Muscle layer of duodenum (tissue), 2 donors: ENCODE measurements around the gene SLC25A12.
"Not testable (repeated sequence)": the region's sequence is repeated elsewhere in the genome, so short reads cannot be mapped to it uniquely, and the experiment has no call there.

Experiments used
- H3K27ac ChIP-seq: one replicate; pipeline ENCODE4 v1.7.0; 2013; ENCODE audit warnings: mild to moderate bottlenecking, low read length
- H3K27me3 ChIP-seq: one replicate; pipeline ENCODE4 v1.7.0; 2013; ENCODE audit warnings: low read depth, mild to moderate bottlenecking, control low read depth, low read length
- H3K36me3 ChIP-seq, 2 donors: one replicate each; pipeline ENCODE4 v1.7.0; 2013; ENCODE audit warnings: low read length in 2 of 2, control low read depth in 1 of 2, mild to moderate bottlenecking in 1 of 2; ENCODE audit not compliant: insufficient read depth in 2 of 2, control insufficient read depth in 1 of 2
- H3K4me1 ChIP-seq, 2 donors: one replicate each; pipeline ENCODE4 v1.7.0; 2013; ENCODE audit warnings: low read length in 2 of 2, mild to moderate bottlenecking in 2 of 2, control low read depth in 1 of 2, moderate library complexity in 1 of 2; ENCODE audit not compliant: insufficient read depth in 2 of 2, control insufficient read depth in 1 of 2
- H3K4me3 ChIP-seq, 2 donors: one replicate each; pipeline ENCODE4 v1.7.0; 2013; ENCODE audit warnings: low read length in 2 of 2, low read depth in 1 of 2, mild to moderate bottlenecking in 1 of 2
- H3K9me3 ChIP-seq, 2 donors: one replicate each; pipeline ENCODE4 v1.7.0; 2013; ENCODE audit warnings: low read length in 2 of 2, control low read depth in 1 of 2, mild to moderate bottlenecking in 1 of 2; ENCODE audit not compliant: control insufficient read depth in 1 of 2
- donor health status: healthy.

The SLC25A12 gene

DNA sequence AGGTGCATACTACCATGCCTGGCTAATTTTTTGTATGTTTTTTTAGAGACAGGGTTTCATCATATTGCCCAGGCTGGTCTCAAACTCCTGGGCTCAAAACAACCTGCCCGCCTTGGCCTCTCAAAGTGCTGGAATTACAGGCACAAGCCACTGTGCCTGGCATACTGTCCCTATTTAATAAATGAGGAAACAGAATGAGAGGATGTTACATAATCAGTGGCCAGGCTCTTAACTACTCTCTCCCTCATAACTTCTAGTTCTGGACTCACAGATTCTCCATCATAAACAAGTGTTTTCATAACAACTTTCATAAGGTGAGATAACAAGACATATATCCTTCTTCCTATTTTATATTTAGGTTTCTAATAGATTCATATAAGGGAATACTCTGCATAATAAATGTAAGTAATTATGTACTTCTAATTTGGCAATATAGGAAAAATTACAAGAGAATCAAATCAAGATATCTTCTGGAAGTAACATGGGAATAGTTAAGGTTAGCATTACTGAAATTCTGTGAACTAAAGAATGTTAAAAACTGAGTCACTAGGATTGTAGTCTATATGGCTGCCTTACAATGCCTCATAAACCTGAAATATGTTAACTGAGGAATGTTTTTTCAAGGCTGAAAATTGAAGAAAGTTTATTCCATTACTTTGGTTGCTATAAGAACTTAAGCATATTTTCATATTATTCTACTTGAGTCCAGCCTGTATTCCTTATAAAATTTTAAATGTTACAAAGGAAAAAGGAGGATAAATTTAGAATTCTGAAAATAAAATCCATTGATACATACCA lies 71.3 kb downstream of the SLC25A12 start:
- no peaks in the 10 kb centered on the region for H3K4me1 ChIP-seq
- no peaks in the 10 kb centered on the region for H3K9me3 ChIP-seq
- H3K27me3 ChIP-seq = no peaks in the 10 kb centered on the region
- H3K4me3 ChIP-seq = no peak overlapping the region
- peaks cover 7 to 21% of the 10 kb centered on the region in 2 donors for H3K36me3 ChIP-seq
- H3K27ac ChIP-seq = no peak overlapping the region

DNA sequence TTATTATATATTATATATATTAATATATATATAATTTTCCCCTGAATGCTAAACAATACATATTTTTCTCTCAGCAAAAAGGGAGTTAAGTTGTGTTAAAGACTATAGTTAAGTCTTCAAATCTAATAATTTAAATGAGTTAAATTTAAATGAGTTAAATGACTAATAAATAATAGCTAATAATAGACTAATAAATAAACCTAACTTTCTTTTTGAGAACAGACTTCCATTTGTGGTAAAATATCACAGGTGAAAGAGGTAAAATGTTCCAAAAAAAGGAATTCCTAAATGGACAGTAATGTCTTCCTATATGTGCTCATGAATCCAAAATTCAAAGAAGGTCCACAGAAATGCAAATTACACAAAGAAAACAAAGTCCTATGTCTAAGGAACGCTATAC lies 74.6 kb downstream of the SLC25A12 start:
- H3K4me3 ChIP-seq = no peak overlapping the region
- H3K27me3 ChIP-seq = no peaks in the 10 kb centered on the region
- no peaks in the 10 kb centered on the region for H3K4me1 ChIP-seq
- H3K36me3 ChIP-seq = peaks cover 6 to 15% of the 10 kb centered on the region in 2 donors
- H3K9me3 ChIP-seq = no peaks in the 10 kb centered on the region
- H3K27ac ChIP-seq = no peak overlapping the region

DNA sequence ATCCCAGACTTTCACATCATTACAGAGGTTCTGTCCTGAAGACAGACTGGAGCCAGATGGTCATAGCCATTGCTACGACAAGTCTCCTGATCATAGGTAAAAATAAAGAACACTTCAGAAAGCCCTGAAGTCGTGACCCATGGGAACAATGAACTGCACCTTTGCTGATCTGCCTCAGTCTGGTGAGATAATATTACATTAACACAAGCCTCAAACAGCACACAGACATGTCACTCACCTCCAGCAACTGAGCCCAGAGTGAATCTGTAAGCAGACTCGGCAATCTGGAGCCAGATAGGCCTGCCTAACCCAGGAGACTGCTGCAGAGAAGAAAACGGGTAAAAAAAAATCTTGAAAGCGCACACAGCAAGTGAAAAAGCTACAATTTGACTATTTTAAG lies 79.2 kb downstream of the SLC25A12 start:
- Histone ChIP-seq H3K27me3 (no peaks in the 10 kb centered on the region), H3K4me3 (no peak overlapping the region), H3K4me1 (peaks cover 0 to 11% of the 10 kb centered on the region in 2 donors), H3K9me3 (no peaks in the 10 kb centered on the region), H3K27ac (no peak overlapping the region), H3K36me3 (peaks cover 13 to 15% of the 10 kb centered on the region in 2 donors)

DNA sequence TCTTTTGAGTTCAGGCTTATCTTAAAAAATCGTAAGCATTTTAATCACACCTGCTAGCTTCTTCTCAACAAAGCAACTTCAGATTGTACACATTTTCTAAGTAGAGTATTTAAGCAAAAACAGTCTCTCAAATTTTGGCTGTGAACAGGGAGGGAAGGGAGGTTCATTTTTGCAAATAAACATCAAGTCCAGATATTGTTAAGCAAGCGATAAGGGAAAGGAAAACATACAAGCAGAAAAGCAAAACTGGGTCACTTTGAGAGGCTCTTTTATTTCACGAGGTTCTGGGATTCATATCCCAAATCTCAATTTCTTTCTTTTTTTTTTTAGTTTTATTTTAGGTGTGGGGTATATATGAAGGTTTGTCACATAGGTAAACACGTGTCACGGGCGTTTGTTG lies 79.9 kb downstream of the SLC25A12 start:
- H3K4me3 ChIP-seq = no peak overlapping the region
- no peaks in the 10 kb centered on the region for H3K27me3 ChIP-seq
- H3K9me3 ChIP-seq = no peaks in the 10 kb centered on the region
- H3K4me1 ChIP-seq = peaks cover 0 to 11% of the 10 kb centered on the region in 2 donors
- H3K27ac ChIP-seq = no peak overlapping the region
- peaks cover 13 to 15% of the 10 kb centered on the region in 2 donors for H3K36me3 ChIP-seq

DNA sequence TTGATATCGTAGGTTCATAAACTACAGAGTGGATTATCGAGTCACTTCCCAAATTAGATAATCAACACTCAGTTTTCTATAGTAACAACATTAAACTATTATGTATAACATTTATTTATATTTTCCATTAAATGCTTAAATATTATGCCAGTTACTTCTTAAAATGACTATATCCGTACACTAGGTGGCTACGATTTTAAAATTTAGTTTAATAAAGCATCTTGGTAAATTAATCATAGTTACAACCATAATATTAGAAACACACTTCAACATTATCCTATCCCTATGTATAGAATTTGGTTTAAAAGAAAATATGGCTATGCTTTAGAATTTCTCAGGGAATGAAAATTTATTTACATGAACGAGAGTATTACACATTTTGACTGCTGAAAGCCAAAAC lies 80.3 kb downstream of the SLC25A12 start:
- Histone ChIP-seq H3K4me1 (peaks cover 0 to 11% of the 10 kb centered on the region in 2 donors), H3K27ac (no peak overlapping the region), H3K9me3 (no peaks in the 10 kb centered on the region)

DNA sequence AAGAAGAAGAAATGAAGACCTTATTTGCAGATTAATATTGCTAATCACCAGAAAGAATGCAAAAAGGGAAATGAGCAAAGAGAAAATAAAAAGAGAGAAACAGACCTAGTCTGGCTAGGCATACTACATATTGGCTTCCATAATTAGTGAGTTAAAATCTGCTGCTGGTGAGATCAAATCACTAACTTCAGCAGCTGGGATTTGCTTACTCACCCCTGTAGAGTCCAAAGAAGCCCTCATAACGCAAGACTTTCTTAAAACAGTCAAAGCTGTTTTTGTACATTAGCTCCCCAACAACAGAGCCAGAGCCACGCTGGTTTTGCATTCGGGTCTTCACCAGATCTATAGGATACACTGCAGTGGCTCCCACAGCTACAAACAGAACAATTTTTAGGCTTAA lies 80.9 kb downstream of the SLC25A12 start:
- Histone ChIP-seq H3K36me3 (peaks cover 13 to 15% of the 10 kb centered on the region in 2 donors), H3K4me1 (peaks cover 0 to 11% of the 10 kb centered on the region in 2 donors), H3K27ac (no peak overlapping the region), H3K27me3 (no peaks in the 10 kb centered on the region), H3K9me3 (no peaks in the 10 kb centered on the region), H3K4me3 (no peak overlapping the region)

More for the DNA sequence above, 80.3 kb downstream of the SLC25A12 start:
- H3K27me3 ChIP-seq = no peaks in the 10 kb centered on the region
- H3K36me3 ChIP-seq = peaks cover 13 to 15% of the 10 kb centered on the region in 2 donors
- no peak overlapping the region for H3K4me3 ChIP-seq

DNA sequence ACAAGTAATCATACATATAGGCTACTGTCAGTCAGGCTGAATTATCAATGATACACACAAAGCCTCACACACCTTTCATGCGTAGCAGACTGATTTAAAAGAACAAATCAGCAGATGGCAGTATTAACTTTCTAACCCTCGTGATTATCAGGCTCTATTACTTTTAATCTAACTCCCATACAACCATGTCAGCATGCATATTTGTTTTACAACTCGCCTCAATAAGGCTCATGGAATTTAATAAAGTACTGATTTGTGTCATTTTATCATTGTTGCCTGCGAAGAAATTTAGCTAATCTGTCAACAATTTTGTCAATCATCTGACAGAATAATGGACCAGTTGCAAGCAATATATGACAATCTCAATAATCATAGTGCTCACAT lies 82.8 kb downstream of the SLC25A12 start:
- H3K4me3 ChIP-seq = no peak overlapping the region
- no peaks in the 10 kb centered on the region for H3K9me3 ChIP-seq
- H3K36me3 ChIP-seq = peaks cover 15 to 17% of the 10 kb centered on the region in 2 donors
- H3K27ac ChIP-seq = no peak overlapping the region
- H3K27me3 ChIP-seq = no peaks in the 10 kb centered on the region
- peaks cover 0 to 11% of the 10 kb centered on the region in 2 donors for H3K4me1 ChIP-seq

DNA sequence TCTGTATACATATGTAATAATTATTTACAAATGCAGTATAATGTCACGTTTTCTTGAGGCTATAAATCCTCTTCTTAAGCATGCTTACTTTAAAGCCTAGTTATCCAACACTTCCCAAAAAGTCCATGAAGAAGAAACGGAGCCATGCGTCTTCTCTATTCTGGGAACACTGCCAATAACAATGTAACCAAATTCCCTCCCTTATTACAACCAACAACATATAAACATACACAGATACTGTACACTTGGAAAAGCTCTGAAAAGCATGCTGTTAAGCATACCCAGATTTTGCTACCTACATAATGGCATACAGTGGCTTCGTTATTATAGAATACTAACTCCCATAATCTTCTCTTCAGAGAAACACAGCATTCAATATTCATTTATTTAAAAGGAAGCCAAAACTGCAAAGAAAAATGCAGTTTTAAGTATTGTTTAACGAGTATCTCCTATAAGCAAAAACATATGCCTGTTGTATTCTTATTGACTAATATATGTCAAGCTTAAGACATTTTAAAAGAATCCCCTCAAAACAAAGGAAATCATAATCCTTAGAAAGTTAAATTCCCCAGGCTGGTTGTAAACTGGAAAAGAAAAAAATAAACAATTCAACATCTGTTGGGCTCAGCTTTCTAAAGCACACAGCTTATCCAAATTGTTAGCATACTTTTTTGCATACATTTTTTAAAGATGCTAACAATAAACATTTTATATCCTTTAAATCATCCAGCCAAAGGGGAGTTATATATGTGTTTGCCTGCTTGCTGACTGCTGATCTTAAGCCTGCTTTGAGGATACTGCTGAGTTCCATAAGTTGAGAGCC lies 83.4 kb downstream of the SLC25A12 start:
- no peaks in the 10 kb centered on the region for H3K9me3 ChIP-seq
- H3K36me3 ChIP-seq = peaks cover 15 to 17% of the 10 kb centered on the region in 2 donors
- no peak overlapping the region for H3K4me3 ChIP-seq
- H3K27ac ChIP-seq = no peak overlapping the region
- no peaks in the 10 kb centered on the region for H3K27me3 ChIP-seq
- peaks cover 0 to 11% of the 10 kb centered on the region in 2 donors for H3K4me1 ChIP-seq

DNA sequence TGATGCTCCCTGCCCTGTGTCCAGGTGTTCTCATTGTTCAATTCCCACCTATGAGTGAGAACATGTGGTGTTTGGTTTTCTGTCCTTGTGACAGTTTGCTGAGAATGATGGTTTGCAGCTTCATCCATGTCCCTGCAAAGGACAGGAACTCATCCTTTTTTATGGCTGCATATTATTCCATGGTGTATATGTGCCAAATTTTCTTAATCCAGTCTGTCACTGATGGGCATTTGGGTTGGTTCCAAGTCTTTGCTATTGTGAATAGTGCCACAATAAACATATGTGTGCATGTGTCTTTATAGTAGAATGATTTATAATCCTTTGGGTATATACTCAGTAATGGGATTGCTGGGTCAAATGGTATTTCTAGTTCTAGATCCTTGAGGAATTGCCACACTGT lies 85.2 kb downstream of the SLC25A12 start:
- H3K4me1 ChIP-seq = peaks cover 0 to 11% of the 10 kb centered on the region in 2 donors
- H3K27ac ChIP-seq, H3K27me3 ChIP-seq, H3K4me3 ChIP-seq, H3K9me3 ChIP-seq: not testable (repeated sequence)
- peaks cover 8 to 14% of the 10 kb centered on the region in 2 donors for H3K36me3 ChIP-seq

DNA sequence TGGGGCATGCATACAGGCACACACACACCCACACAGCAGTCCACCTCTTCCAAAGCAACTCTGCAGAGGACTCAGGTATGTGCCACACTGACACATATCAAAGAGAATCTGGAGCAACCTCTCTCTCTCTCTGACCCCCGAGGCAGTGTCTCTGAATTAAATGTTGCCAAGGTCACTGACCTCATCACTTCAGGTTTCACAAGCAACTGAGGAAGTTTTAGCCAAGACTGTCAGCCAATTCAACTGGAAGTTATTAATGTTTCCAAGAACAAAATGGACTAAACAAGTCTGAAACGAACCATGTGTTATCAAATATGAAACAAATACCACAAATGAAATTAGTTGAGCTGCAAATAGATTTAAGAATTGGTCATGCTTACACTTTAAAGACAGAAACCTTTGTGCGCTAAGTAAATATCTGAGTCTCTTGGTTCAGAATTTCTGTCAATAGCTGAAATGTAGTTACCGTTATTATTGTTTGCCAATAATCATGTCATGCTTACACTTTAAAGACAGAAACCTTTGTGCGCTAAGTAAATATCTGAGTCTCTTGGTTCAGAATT lies 86.1 kb downstream of the SLC25A12 start:
- Histone ChIP-seq H3K4me1 (peaks cover 0 to 11% of the 10 kb centered on the region in 2 donors), H3K9me3 (no peaks in the 10 kb centered on the region), H3K27ac (no peak overlapping the region), H3K36me3 (peaks cover 3 to 14% of the 10 kb centered on the region in 2 donors), H3K27me3 (no peaks in the 10 kb centered on the region), H3K4me3 (no peak overlapping the region)

DNA sequence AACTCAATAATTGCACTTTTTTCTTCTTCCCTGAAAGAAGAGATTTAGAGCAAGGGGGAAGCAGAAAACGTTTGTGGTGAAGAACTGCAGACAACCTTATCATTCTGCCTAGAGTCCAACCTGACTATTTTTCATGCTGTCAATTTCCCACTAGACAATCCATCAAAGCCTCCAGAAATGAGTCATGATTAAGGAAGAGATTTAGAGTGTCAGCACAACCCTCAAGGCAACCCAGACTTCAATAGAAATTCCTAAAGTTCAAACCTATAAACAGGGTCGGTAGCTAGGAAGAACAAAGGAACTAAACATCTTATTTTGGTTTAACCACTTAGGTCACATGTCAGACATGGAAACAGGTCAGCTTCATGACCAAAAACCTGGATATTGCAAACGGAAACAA lies 86.9 kb downstream of the SLC25A12 start:
- H3K27me3 ChIP-seq = no peaks in the 10 kb centered on the region
- H3K36me3 ChIP-seq = peaks cover 0 to 13% of the 10 kb centered on the region in 2 donors
- H3K4me3 ChIP-seq = no peak overlapping the region
- no peaks in the 10 kb centered on the region for H3K9me3 ChIP-seq
- no peak overlapping the region for H3K27ac ChIP-seq
- H3K4me1 ChIP-seq = peaks cover 0 to 11% of the 10 kb centered on the region in 2 donors
